Measurements from ENCODE around the gene NUBP2.

NUBP2 gene, protein sequence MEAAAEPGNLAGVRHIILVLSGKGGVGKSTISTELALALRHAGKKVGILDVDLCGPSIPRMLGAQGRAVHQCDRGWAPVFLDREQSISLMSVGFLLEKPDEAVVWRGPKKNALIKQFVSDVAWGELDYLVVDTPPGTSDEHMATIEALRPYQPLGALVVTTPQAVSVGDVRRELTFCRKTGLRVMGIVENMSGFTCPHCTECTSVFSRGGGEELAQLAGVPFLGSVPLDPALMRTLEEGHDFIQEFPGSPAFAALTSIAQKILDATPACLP

DNA sequence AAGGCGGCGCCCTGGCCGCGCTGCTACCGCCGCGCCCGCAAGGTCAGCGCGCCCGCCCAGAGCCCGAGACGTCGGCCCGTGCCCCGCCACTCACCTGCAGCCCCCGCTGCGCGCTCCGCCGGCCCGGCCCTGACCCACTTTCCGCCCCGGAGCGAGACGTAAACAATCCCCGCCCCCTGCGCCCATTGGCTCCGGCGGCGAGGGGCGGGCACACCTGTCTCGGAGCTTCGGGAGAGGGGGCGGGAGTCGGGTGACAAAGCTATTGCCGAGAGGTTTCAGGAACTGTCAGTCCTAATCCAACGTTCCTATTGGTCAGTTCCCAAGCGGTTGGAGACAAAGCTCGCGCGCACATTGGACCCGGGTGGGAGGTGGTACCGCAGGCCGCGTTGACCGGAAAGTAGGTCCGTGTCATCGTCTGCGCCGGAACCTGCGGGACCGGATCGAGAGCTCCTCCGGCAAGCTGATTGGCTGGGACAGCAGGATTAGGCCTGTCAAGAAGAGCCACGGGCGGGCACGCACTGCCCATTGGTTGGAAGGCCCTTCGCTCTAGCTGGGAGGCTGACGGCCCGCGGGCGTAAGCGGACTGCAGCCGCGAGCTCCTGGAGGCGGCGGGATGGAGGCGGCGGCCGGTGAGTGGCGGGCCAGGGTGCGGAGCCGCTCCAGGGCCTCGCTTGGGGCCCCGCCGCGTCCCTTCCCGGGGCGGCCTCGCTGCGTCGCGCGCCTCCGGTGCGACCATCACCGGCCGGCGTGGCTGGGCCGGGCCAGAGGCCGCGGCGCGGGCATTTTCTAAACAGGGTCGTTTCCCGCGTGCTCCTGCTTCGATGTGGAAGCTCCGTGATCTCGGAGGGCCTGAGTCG, at the start of gene NUBP2, which contains the start of gene SPSB3:
TSS of gene NUBP2 (plus strand) at position 553 of the 857 bp plus-strand sequence. CDS start at position 614, 61 bp downstream.
TSS of gene SPSB3 (minus strand) at position 164 of the 857 bp plus-strand sequence. CDS start 1,088 bp downstream, outside the sequence.
- peaks cover 17 to 61% (median 42%) of the 10 kb centered on the region in 3 donors for H3K36me3 ChIP-seq
- intact Hi-C loops (cut with DNase I; ENCODE audit: low total_unique reads): loop anchor here (5.0 kb wide), 1 partner anchor 45 kb away; the partner anchor contains the start of genes FAHD1 and HAGH

DNA sequence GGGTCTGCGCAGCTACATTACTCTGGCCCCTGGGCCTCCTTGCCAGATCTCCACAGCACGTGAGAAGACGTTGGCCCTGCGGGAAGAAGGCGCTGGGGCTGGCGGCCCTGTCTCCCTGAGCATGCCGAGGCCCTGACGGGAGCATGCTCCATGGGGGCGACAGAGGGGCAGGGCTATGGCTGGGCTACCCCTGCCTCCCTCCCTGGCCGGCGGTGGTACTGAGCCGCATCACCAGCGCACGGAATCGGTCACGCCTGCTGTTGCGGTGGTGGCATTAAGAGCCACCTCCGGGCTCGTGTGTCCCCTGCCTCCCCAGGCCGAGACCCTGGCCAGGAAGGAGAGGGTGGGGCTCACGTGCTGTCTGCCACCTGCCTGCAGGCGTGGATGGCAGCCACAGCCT, 48.6 kb upstream of the NUBP2 start:
- TF ChIP-seq, protein P1, sequence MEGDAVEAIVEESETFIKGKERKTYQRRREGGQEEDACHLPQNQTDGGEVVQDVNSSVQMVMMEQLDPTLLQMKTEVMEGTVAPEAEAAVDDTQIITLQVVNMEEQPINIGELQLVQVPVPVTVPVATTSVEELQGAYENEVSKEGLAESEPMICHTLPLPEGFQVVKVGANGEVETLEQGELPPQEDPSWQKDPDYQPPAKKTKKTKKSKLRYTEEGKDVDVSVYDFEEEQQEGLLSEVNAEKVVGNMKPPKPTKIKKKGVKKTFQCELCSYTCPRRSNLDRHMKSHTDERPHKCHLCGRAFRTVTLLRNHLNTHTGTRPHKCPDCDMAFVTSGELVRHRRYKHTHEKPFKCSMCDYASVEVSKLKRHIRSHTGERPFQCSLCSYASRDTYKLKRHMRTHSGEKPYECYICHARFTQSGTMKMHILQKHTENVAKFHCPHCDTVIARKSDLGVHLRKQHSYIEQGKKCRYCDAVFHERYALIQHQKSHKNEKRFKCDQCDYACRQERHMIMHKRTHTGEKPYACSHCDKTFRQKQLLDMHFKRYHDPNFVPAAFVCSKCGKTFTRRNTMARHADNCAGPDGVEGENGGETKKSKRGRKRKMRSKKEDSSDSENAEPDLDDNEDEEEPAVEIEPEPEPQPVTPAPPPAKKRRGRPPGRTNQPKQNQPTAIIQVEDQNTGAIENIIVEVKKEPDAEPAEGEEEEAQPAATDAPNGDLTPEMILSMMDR (IDR thresholded peaks at IDR 0.05): no peak
- H3K9me3 ChIP-seq: no peaks in the 10 kb centered on the region
- H3K27ac ChIP-seq: no peak overlapping the region
- no peaks in the 10 kb centered on the region for H3K27me3 ChIP-seq
- no peaks in the 10 kb centered on the region for H3K4me1 ChIP-seq
- intact Hi-C loops (cut with DNase I; ENCODE audit: low total_unique reads): no loop called here
- DNase-seq: no peak
- H3K4me3 ChIP-seq: no peak overlapping the region
- H3K36me3 ChIP-seq: peaks cover 22 to 55% (median 50%) of the 10 kb centered on the region in 3 donors

More for the DNA sequence above, at the start of gene NUBP2, which contains the start of gene SPSB3:
- H3K9me3 ChIP-seq: no peaks in the 10 kb centered on the region
- peak within 1 kb of the TSS; percentile 75 to 78 for H3K27ac ChIP-seq
- peak within 1 kb of the TSS; percentile 74 to 94 for H3K4me3 ChIP-seq
- H3K27me3 ChIP-seq: no peaks in the 10 kb centered on the region
- DNase-seq: peak; percentile 100
- TF ChIP-seq, protein P1 (IDR thresholded peaks at IDR 0.05): no peak
- peaks cover 0 to 73% (median 40%) of the 10 kb centered on the region in 4 donors for H3K4me1 ChIP-seq

DNA sequence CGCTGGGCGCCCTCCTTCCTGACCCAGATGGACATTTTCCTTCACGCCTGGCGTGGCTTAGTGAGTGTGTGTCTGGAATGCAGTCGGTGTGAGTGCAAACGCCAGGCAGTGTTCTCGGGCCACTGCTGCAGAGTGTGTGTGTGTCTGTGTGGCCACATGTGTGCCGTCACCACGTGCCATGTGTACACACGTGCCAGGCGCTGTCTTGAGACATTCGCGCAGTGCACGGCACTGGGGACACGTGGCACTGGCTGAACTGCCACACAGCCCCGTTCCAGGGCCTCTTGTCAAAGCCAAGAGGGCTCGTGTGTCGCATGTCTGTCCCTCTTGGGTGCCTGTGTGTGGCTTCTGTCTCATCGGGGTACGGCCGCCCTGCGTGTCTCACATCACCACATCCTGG, 47.9 kb upstream of the NUBP2 start:
- Histone ChIP-seq H3K36me3 (peaks cover 16 to 48% (median 44%) of the 10 kb centered on the region in 3 donors), H3K4me3 (no peak overlapping the region), H3K9me3 (no peaks in the 10 kb centered on the region), H3K27me3 (no peaks in the 10 kb centered on the region), H3K27ac (no peak overlapping the region), H3K4me1 (no peaks in the 10 kb centered on the region)
- intact Hi-C loops (cut with DNase I; ENCODE audit: low total_unique reads): no loop called here
- TF ChIP-seq, protein P1 (IDR thresholded peaks at IDR 0.05): no peak
- DNase-seq: no peak

DNA sequence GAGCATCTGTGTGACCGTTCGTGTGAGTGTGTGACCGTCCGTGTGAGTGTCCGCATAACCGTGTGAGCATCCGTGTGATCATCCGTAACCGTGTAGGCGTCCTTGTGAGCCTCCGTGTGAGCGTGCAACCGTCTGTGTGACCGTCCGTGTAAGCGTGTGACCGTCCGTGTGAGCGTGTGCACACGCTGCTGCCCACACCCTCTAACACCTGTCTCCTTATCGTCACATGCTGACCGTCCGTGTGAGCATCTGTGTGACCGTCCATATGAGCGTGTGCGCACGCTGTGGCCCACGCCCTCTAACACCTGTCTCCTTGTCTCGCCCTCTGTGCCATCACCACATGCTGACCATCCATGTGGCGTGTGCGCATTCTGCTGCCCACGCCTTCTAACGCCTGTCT, 42.5 kb upstream of the NUBP2 start:
- no peak for DNase-seq
- H3K4me3 ChIP-seq: no peak overlapping the region
- H3K9me3 ChIP-seq: no peaks in the 10 kb centered on the region
- intact Hi-C loops (cut with DNase I; ENCODE audit: low total_unique reads): no loop called here
- H3K27ac ChIP-seq: no peak overlapping the region
- H3K36me3 ChIP-seq: peaks cover 15 to 50% (median 40%) of the 10 kb centered on the region in 3 donors
- TF ChIP-seq, protein P1 (IDR thresholded peaks at IDR 0.05): no peak
- no peaks in the 10 kb centered on the region for H3K4me1 ChIP-seq
- H3K27me3 ChIP-seq: no peaks in the 10 kb centered on the region

DNA sequence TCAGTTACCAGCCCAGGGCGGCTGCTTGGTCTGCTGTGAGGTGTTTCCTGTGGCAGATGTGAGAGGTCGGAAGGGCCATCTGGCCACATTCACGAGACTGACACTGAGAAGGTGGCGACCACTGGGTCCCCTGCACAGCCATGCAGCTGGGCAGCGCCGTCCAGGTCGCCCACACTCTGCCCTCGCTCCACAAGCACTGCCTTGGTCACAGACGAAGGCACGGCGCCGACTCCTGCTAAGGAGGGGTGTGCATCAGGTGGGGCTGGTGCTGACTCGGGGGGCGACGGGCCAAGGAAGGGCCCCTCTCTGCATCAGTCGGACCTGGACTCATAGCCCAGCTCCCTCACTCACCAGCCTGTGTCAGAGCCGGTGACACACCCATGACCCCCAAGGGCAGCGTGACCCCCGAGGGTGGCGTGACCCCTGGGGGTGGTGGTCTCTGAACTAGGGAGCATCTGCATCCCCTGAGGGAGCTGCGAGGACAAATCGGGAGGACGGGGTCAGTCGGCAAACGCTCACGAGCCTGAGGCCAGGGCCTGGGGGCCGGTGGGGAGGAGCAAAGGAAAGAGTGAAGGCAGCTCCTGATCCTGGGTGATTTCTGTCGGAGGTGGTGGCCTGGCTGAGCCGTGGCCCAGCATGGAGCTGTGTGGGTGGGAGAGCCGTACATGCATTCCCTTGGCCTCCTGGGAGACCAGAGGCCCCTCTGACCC, 41.8 kb upstream of the NUBP2 start:
- H3K27me3 ChIP-seq: no peaks in the 10 kb centered on the region
- DNase-seq: no peak
- H3K4me3 ChIP-seq: no peak overlapping the region
- intact Hi-C loops (cut with DNase I; ENCODE audit: low total_unique reads): no loop called here
- peaks cover 15 to 57% (median 47%) of the 10 kb centered on the region in 3 donors for H3K36me3 ChIP-seq
- no peaks in the 10 kb centered on the region for H3K9me3 ChIP-seq
- no peaks in the 10 kb centered on the region for H3K4me1 ChIP-seq
- no peak overlapping the region for H3K27ac ChIP-seq
- TF ChIP-seq, protein P1 (IDR thresholded peaks at IDR 0.05): no peak

Data from tibial artery (tissue), 4 donors.